PC-9 (cell line): ENCODE results near the gene MRPL53. TPM values are rescaled to one million over a fixed set of nuclear protein-coding genes. Genes with fewer than 3 reads are reported as not detected.
A peak's percentile ranks its signal among the peaks of the same experiment; 100 is the strongest.

Experiments
- Bru-seq: library from RNA; stranded (reverse); fragments of 400-500 nt; gene quantifications from one replicate; lab custom pipeline; 2021; lab: Mats Ljungman, UMichigan
- BruChase-seq, 2 experiments: library from RNA; stranded (reverse); fragments of 400-500 nt; gene quantifications; one replicate each; lab custom pipeline; 2021; lab: Mats Ljungman, UMichigan
- BruUV-seq: library from RNA; stranded (reverse); fragments of 400-500 nt; replicated peaks from 2 replicates; lab custom pipeline; 2021; lab: Mats Ljungman, UMichigan
- CTCF ChIA-PET: fragments of 300-600 bp; sonication (Branson Sonifier 250); formaldehyde crosslinking; loops from one replicate; lab custom pipeline; 2022; ENCODE audit warnings: antibody characterized with exemption; lab: Charles Lee
- POLR2A ChIA-PET: fragments of 300-600 bp; sonication (Branson Sonifier 250); formaldehyde crosslinking; loops from one replicate; lab custom pipeline; 2022; ENCODE audit warnings: antibody characterized with exemption; ENCODE audit not compliant: unreplicated experiment; lab: Charles Lee
- DNase-seq, 2 experiments: peaks; one replicate each; pipeline versions ENCODE4 v3.0.0 to v3.0.0-alpha.2; 2015 to 2022; ENCODE audit warnings: mixed read lengths in 1 of 2
- H2AFZ ChIP-seq: fragments of 200-600 bp; sonication (generic); 2 replicates; pipeline ENCODE4 v1.8.1; 2017; ENCODE audit warnings: antibody characterized with exemption
- H3F3A ChIP-seq: fragments of 200-600 bp; sonication (generic); 2 replicates; pipeline ENCODE4 v1.8.1; 2017; ENCODE audit warnings: antibody characterized with exemption, mild to moderate bottlenecking, low read depth; ENCODE audit not compliant: insufficient read depth
- H3K27ac ChIP-seq: fragments of 200-600 bp; sonication (generic); 2 replicates; pipeline ENCODE4 v1.6.1; 2016; ENCODE audit warnings: mixed run types
- H3K27me3 ChIP-seq: fragments of 200-600 bp; sonication (generic); 2 replicates; pipeline ENCODE4 v1.6.1; 2016; ENCODE audit warnings: low read depth, mixed run types; ENCODE audit not compliant: insufficient read depth
- H3K36me3 ChIP-seq: fragments of 200-600 bp; sonication (generic); 2 replicates; pipeline ENCODE4 v1.6.1; 2016; ENCODE audit warnings: low read depth, mixed run types
- H3K4me1 ChIP-seq: fragments of 200-600 bp; sonication (generic); replicated peaks from 2 replicates; pipeline ENCODE4 v1.6.1; 2016; ENCODE audit warnings: mixed run types; ENCODE audit not compliant: insufficient read depth
- H3K4me2 ChIP-seq: fragments of 200-600 bp; sonication (generic); 2 replicates; pipeline ENCODE4 v1.6.1; 2017; ENCODE audit warnings: mixed run types
- H3K4me3 ChIP-seq: fragments of 200-600 bp; sonication (generic); 2 replicates; pipeline ENCODE4 v1.6.1; 2016; ENCODE audit warnings: mixed run types
- H3K79me2 ChIP-seq: fragments of 200-600 bp; sonication (generic); 2 replicates; pipeline ENCODE4 v1.6.1; 2017; ENCODE audit warnings: low read depth, mixed run types
- H3K9me2 ChIP-seq: fragments of 200-600 bp; sonication (generic); 2 replicates; pipeline ENCODE4 v1.8.1; 2017; ENCODE audit warnings: mild to moderate bottlenecking; ENCODE audit not compliant: insufficient read depth
- H3K9me3 ChIP-seq: fragments of 200-600 bp; sonication (generic); 2 replicates; pipeline ENCODE4 v1.8.1; 2016; ENCODE audit warnings: low read depth; ENCODE audit not compliant: insufficient read depth
- H4K20me1 ChIP-seq: fragments of 200-600 bp; sonication (generic); 2 replicates; pipeline ENCODE4 v1.8.1; 2017; ENCODE audit not compliant: insufficient read depth
- EZH2 ChIP-seq: fragments of 200-600 bp; sonication (generic); IDR thresholded peaks from 2 replicates; pipeline ENCODE4 v1.8.0; 2017; ENCODE audit warnings: antibody characterized with exemption, low read depth
- intact Hi-C: fragments of 100-400 bp; cut with micrococcal nuclease; formaldehyde crosslinking; loops from one replicate; pipeline ENCODE4 v1.10.0; 2022; ENCODE audit not compliant: unreplicated experiment
- long read RNA-seq: library from polyadenylated mRNA; stranded (forward); transcript quantifications from one replicate; pipeline ENCODE4 v2.0.0, GENCODE V29; 2022
- total RNA-seq: library from RNA; stranded (reverse); gene quantifications from 2 replicates; pipeline ENCODE4 v1.2.3, GENCODE V29; 2021
- TF ChIP-seq, protein P1 (sequence below): fragments of 200-600 bp; sonication (generic); conservative IDR thresholded peaks from 2 replicates; pipeline ENCODE4 v1.6.1; 2017; ENCODE audit warnings: mixed run types, antibody characterized with exemption, mild to moderate bottlenecking, moderate library complexity

The MRPL53 gene
- total RNA-seq = 42.9 and 51.1 TPM in 2 replicates
- percentile 87 among the genes with signal in this experiment for Bru-seq, nascent RNA
- percentile 86 among the genes with signal in this experiment for BruChase-seq, experiment 1, labeled RNA remaining after a 2-hour chase
- percentile 92 among the genes with signal in this experiment for BruChase-seq, experiment 2, labeled RNA remaining after a 6-hour chase
- long read RNA-seq, transcript MRPL53-201 (3 exons, 1,162 nt) = major isoform, 45 of 50 reads
- long read RNA-seq, partial matches to known transcripts = 1 of 50 reads
- long read RNA-seq, other reads (novel, unspliced or antisense) = 0 of 50 reads

DNA sequence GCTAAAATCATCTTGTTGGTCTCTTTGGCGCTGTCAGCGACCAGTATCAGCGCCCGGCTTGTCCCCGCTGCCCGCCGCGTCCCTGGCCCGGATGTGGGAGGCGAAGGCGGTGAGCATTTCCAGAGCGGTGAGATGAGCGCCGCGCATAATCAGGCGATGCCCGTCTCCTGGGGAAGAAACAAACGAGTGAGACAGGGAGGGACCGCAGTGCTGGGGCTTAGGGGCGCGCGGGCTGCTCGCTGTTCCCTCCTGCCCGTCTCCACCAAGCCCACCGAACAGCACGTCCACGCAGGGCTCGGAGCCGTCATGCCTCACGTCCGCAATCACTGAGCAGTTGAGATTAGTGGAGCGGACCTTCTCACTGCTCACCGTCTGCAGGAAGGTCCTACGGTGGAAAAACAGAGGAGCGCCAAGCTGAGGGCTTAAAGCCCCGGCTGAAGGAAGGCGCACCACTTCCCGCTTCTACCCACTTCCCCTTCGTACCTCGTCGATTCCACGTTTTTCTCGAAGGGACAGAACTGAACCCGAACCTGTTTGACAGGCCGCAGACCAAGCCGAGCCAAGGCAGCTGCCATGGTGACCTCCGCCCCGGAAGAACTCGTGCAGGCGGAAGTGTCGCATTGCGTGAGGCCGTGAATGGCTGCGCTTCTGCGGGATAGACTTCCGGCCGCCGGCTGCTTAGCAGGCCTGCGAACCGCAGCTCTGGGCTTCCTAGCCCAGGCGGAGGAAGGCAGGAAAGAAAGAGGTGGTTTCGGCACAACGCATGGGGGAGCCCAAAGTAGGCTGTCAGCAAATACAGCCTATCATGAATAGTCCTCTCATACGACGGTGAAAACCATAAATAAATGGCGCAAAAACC is at the start of gene MRPL53:
Gene MRPL53 (minus strand): TSS at position 595 of the 859 bp plus-strand sequence. CDS start 20 bp downstream, at position 575.
- Histone ChIP-seq H4K20me1 (no peaks in the 10 kb centered on the region), H3F3A (peaks cover 66% of the 10 kb centered on the region), H3K36me3 (no peaks in the 10 kb centered on the region), H3K27ac (peak within 1 kb of the TSS; percentile 74), H3K79me2 (0 out of 2 replicates have a peak, but pooled peaks cover 3% of the 10 kb centered on the region), H3K4me3 (peak within 1 kb of the TSS; percentile 89), H3K9me3 (no peaks in the 10 kb centered on the region), H2AFZ (peak within 1 kb of the TSS; percentile 93), H3K9me2 (no peaks in the 10 kb centered on the region), H3K27me3 (no peaks in the 10 kb centered on the region), H3K4me2 (peak within 1 kb of the TSS; percentile 95), H3K4me1 (peaks cover 9% of the 10 kb centered on the region)
- ChIA-PET CTCF (interaction anchor here (0.6 kb wide), 1 partner anchor 82 kb away, joined by 13 read pairs; the partner anchor contains the start of gene LOXL3), POLR2A (interaction anchor here (1.3 kb wide), 1 partner anchor 14 kb away, joined by 7 read pairs; the partner anchor contains the start of gene WBP1)
- BruUV-seq = TSS peak; percentile 76
- DNase-seq = peak; percentile 91 to 93
- no peak for TF ChIP-seq EZH2
- TF ChIP-seq, protein P1, sequence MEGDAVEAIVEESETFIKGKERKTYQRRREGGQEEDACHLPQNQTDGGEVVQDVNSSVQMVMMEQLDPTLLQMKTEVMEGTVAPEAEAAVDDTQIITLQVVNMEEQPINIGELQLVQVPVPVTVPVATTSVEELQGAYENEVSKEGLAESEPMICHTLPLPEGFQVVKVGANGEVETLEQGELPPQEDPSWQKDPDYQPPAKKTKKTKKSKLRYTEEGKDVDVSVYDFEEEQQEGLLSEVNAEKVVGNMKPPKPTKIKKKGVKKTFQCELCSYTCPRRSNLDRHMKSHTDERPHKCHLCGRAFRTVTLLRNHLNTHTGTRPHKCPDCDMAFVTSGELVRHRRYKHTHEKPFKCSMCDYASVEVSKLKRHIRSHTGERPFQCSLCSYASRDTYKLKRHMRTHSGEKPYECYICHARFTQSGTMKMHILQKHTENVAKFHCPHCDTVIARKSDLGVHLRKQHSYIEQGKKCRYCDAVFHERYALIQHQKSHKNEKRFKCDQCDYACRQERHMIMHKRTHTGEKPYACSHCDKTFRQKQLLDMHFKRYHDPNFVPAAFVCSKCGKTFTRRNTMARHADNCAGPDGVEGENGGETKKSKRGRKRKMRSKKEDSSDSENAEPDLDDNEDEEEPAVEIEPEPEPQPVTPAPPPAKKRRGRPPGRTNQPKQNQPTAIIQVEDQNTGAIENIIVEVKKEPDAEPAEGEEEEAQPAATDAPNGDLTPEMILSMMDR = no peak
- intact Hi-C loops = no loop called here

DNA sequence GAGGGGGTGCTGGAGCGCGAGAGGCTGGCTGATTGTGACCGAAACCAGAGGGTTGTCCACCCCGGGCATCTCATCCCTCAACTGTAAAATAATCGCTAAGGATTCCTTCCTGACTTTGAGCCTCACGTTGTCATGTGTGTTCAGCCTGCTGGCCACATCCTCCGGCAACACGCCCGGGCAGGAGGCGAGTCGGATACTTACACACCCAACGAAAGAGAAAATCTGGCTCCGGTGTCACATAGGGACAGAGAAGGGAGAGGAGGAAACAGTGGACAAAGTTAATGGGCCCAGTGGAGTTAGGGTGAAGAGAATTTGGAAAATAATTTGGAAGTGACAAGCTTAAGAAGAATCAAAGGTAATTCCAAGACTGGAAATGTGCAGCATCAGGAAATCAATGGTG is 44.2 kb upstream of the MRPL53 start:
- no TSS peak for BruUV-seq
- ChIA-PET CTCF (no interaction called here), POLR2A (no interaction called here)
- Histone ChIP-seq H3K27ac (no peak overlapping the region), H3K4me2 (no peak overlapping the region), H3K79me2 (no peaks in the 10 kb centered on the region), H3K27me3 (no peaks in the 10 kb centered on the region), H4K20me1 (no peaks in the 10 kb centered on the region), H3F3A (no peaks in the 10 kb centered on the region), H3K9me2 (no peaks in the 10 kb centered on the region), H2AFZ (no peak overlapping the region), H3K4me3 (no peak overlapping the region), H3K36me3 (no peaks in the 10 kb centered on the region), H3K9me3 (no peaks in the 10 kb centered on the region), H3K4me1 (no peaks in the 10 kb centered on the region)
- DNase-seq = no peak
- intact Hi-C loops = no loop called here
- TF ChIP-seq EZH2 = no peak
- TF ChIP-seq, protein P1 = no peak

DNA sequence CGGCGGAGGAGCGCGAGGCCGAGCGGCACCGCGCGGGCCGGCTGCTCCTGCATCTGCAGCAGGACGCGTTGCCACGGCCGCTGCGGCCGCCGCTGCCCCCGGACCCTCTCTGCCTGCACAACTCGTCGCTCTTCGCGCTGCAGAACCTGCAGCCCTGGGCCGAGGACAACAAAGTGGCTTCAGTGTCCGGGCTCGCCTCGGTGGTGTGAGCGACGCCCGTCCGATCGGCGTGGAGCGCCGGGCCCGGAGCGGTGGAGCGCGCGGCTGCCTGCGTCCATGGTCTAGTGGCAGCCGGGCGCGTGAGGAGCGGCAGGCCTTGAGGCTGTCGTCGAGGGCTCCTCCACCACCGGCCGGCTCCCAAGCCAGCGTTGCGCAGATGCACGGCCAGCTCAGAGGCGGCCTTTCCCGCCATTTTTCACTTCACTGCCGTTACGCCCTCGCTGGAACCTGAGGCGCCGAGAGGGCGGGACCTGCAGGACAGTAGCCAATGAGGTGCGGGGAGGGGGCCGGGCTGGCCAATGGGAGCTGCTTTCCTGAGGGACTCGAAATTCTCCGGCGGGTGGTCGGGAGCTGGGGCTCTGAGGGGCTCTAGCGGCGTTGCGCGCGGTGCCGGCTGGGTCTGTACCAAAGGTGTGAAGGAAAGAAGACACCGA is 43.6 kb upstream of the MRPL53 start:
- no peak overlapping the region for H3K4me3 ChIP-seq
- H3K4me2 ChIP-seq = no peak overlapping the region
- POLR2A ChIA-PET = no interaction called here
- no peak for DNase-seq
- intact Hi-C loops = no loop called here
- H3K4me1 ChIP-seq = no peaks in the 10 kb centered on the region
- H2AFZ ChIP-seq = no peak overlapping the region
- no peak for TF ChIP-seq EZH2
- TF ChIP-seq, protein P1 = no peak
- H3K27ac ChIP-seq = no peak overlapping the region
- no peaks in the 10 kb centered on the region for H3K9me2 ChIP-seq
- no peaks in the 10 kb centered on the region for H3K36me3 ChIP-seq
- no peaks in the 10 kb centered on the region for H3K79me2 ChIP-seq
- BruUV-seq = no TSS peak
- no peaks in the 10 kb centered on the region for H3K27me3 ChIP-seq
- no peaks in the 10 kb centered on the region for H4K20me1 ChIP-seq
- CTCF ChIA-PET = no interaction called here
- H3F3A ChIP-seq = no peaks in the 10 kb centered on the region
- H3K9me3 ChIP-seq = no peaks in the 10 kb centered on the region
